ENCODE data around the gene LTBP4.

LTBP4 gene

DNA sequence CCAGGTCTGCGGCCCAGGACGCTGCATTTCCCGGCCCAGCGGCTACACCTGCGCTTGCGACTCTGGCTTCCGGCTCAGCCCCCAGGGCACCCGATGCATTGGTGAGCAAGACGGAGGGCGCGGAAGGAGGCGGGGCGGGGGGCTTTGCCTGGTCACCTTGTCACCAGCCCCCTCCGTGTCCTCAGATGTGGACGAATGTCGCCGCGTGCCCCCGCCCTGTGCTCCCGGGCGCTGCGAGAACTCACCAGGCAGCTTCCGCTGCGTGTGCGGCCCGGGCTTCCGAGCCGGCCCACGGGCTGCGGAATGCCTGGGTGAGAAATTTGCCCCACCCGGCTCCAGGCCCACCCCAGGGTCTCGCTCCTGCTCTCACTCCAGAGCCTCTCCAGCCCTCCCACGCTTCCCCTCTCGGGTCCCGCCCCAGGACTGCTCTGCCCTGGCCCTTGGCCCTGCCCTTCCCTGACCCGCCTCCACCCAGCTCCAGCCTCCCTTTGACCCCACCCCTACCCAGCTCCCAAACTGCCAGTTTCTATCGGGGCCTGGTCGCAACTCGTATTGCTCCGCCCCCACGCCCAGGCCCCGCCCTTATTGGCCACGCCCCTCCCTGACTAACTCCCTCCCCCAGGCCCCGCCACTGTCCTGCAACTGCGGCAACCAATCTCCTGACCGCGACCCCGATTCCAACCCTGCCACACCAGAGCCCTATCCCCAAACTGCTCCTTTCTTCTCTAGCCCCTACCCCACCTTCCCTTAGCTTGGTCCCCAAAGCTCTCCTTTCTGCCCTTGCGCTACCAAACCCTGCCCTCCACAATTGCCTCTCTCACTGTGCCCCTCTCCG, 8.6 kb downstream of the LTBP4 start:
- in situ Hi-C loops (cut with MboI; ENCODE audit: low sequenced_read_pairs, unreplicated experiment) = loop anchor here (25.0 kb wide), 1 partner anchor 297 kb away; no protein-coding TSS in a partner anchor
- TF ChIP-seq, protein P1, sequence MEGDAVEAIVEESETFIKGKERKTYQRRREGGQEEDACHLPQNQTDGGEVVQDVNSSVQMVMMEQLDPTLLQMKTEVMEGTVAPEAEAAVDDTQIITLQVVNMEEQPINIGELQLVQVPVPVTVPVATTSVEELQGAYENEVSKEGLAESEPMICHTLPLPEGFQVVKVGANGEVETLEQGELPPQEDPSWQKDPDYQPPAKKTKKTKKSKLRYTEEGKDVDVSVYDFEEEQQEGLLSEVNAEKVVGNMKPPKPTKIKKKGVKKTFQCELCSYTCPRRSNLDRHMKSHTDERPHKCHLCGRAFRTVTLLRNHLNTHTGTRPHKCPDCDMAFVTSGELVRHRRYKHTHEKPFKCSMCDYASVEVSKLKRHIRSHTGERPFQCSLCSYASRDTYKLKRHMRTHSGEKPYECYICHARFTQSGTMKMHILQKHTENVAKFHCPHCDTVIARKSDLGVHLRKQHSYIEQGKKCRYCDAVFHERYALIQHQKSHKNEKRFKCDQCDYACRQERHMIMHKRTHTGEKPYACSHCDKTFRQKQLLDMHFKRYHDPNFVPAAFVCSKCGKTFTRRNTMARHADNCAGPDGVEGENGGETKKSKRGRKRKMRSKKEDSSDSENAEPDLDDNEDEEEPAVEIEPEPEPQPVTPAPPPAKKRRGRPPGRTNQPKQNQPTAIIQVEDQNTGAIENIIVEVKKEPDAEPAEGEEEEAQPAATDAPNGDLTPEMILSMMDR (IDR thresholded peaks at IDR 0.05; ENCODE audit: borderline replicate concordance, control extremely low read depth, extremely low read depth, insufficient read depth, missing control alignments) = no peak
- DNase-seq (ENCODE audit: low spot score) = peak; percentile 96

DNA sequence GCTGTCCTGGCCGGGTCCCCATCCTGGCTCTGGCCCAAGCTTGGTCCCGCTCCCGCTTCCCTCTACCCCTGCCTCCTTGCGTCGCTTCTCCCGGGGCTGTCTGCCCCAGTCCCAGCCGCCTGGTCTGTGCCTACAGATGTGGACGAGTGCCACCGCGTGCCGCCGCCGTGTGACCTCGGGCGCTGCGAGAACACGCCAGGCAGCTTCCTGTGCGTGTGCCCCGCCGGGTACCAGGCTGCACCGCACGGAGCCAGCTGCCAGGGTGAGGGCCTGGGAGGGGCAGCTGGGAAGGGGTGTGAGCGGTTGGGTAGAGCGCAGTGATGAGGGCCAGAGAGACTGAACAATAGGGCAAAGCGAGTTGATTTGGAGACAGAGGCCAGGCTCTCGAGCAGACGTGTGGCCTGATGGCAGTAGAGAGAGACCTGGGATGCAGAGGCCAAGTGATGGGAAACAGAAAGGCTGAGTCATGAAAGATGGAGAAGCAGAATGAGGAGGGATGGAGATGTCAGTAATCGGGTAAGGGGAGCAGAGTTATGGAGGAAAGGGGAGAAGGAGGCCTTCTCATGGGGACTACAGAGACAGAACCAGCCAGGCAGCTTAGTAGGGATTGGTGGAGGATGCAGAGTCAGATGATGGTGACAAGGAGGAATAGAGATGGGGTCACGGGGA, 9.4 kb downstream of the LTBP4 start:
- no peak for DNase-seq (ENCODE audit: low spot score)
- TF ChIP-seq, protein P1 (IDR thresholded peaks at IDR 0.05; ENCODE audit: borderline replicate concordance, control extremely low read depth, extremely low read depth, insufficient read depth, missing control alignments) = no peak
- in situ Hi-C loops (cut with MboI; ENCODE audit: low sequenced_read_pairs, unreplicated experiment) = loop anchor here (25.0 kb wide), 1 partner anchor 298 kb away; no protein-coding TSS in a partner anchor

DNA sequence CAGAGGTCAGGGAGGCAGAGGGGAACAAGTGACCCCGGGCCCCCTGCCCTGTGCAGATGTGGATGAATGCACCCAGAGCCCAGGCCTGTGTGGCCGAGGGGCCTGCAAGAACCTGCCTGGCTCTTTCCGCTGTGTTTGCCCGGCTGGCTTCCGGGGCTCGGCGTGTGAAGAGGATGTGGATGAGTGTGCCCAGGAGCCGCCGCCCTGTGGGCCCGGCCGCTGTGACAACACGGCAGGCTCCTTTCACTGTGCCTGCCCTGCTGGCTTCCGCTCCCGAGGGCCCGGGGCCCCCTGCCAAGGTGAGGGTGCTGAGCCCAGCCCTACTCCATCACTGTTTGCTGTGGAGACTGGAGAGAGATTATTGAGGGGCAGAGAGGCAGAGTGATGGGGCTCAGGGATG, 9.9 kb downstream of the LTBP4 start:
- in situ Hi-C loops (cut with MboI; ENCODE audit: low sequenced_read_pairs, unreplicated experiment) = loop anchor here (25.0 kb wide), 1 partner anchor 299 kb away; no protein-coding TSS in a partner anchor
- TF ChIP-seq, protein P1 (IDR thresholded peaks at IDR 0.05; ENCODE audit: borderline replicate concordance, control extremely low read depth, extremely low read depth, insufficient read depth, missing control alignments) = no peak
- DNase-seq (ENCODE audit: low spot score) = no peak

DNA sequence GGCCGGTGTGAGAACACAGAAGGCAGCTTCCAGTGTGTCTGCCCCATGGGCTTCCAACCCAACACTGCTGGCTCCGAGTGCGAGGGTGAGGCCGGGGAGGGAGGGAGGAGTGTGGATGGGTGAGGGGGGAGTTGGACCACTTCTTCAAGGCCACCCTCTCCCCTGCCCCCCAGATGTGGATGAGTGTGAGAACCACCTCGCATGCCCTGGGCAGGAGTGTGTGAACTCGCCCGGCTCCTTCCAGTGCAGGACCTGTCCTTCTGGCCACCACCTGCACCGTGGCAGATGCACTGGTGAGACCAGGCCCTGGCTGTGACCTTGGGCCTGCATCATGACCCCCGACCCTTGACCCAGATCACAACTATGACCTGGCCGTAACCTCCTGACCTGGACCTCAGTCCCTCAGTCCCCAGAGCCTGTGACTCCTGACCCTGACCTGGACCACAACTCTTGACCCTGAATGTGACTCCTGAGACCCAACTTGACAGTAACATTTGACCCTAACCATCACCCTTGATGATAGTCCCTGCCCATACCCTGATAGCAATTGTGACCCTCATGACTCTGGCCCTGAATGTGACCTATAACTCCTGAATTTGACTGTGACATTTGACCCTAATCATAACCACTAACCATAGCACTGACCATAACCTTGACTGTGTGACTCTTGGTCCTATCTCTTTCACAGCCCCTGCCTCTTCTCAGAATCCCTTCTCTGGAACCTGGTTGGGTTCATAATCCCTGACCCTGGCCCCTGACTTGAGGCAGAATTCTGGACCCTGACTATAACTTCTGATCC, 10.9 kb downstream of the LTBP4 start:
- DNase-seq (ENCODE audit: low spot score) = no peak
- in situ Hi-C loops (cut with MboI; ENCODE audit: low sequenced_read_pairs, unreplicated experiment) = loop anchor here (25.0 kb wide), 1 partner anchor 300 kb away; no protein-coding TSS in a partner anchor
- TF ChIP-seq, protein P1 (IDR thresholded peaks at IDR 0.05; ENCODE audit: borderline replicate concordance, control extremely low read depth, extremely low read depth, insufficient read depth, missing control alignments) = no peak

DNA sequence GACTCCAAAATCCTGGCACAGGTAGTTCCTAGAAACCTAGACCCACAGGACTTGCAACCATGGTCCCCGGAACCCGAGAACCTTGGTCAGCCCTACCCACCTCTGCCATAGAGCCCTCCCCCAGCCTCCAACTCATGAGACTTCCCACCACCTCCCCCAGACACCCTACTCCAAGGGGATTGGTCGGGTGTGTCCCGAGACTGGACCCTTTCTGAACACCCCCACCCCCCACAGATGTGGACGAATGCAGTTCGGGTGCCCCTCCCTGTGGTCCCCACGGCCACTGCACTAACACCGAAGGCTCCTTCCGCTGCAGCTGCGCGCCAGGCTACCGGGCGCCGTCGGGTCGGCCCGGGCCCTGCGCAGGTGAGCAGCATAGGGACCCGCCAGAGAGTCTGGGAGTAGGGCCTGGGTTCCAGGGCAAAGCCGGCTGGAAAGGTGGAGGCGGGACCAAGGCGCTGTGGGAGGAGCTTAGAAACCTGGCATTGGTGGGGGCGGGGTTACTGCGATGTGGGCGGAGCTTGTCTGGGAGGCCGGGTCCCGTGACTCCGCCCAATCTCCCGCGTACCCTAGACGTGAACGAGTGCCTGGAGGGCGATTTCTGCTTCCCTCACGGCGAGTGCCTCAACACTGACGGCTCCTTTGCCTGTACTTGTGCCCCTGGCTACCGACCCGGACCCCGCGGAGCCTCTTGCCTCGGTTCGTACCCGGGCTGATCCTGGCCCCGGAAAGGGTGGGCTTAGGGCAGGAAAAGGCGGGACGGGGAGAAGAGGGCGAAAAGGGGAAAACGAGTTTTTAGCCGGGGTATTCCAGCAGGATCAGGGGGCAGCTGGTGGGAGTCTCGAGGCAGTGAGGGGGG, 11.9 kb downstream of the LTBP4 start:
- TF ChIP-seq, protein P1 (IDR thresholded peaks at IDR 0.05; ENCODE audit: borderline replicate concordance, control extremely low read depth, extremely low read depth, insufficient read depth, missing control alignments) = no peak
- peak; percentile 89 for DNase-seq (ENCODE audit: low spot score)
- in situ Hi-C loops (cut with MboI; ENCODE audit: low sequenced_read_pairs, unreplicated experiment) = loop anchor here (25.0 kb wide), 1 partner anchor 301 kb away; no protein-coding TSS in a partner anchor

Data from GM13976 (cell line).